Tongue (tissue), 2 donors: Measurements from ENCODE around the gene STAT2. TPM values are rescaled to one million over a fixed set of nuclear protein-coding genes. Genes with fewer than 3 reads are reported as not detected.
"Not testable (repeated sequence)": the region's sequence is repeated elsewhere in the genome, so short reads cannot be mapped to it uniquely, and the experiment has no call there.

ENCODE experiments used
- DNase-seq: peaks from one replicate; pipeline ENCODE4 v3.0.0-alpha.2; 2015
- total RNA-seq: library from RNA; depleted of rRNA; stranded (reverse); fragments of >200 nt; gene quantifications from one replicate; pipeline ENCODE4 v1.2.3, GENCODE V29; 2014

The STAT2 gene
- total RNA-seq, 1 donor from 2014 or later, result 74.5 TPM

- no peak for DNase-seq
Observed at GRCh38 chr12:56326126-56326525, 33.8 kb downstream of the STAT2 start.

- DNase-seq, result no peak
Observed at GRCh38 chr12:56324206-56324605, 35.7 kb downstream of the STAT2 start.

- DNase-seq, result not testable (repeated sequence)
Observed at GRCh38 chr12:56321610-56322009, 38.3 kb downstream of the STAT2 start.

GRCh38 chr12:56321027-56321426, 38.9 kb downstream of the STAT2 start:
- DNase-seq, result no peak

- DNase-seq, result no peak
Observed at GRCh38 chr12:56317675-56318074, 42.2 kb downstream of the STAT2 start.

- peak; percentile 98 for DNase-seq
Observed at GRCh38 chr12:56315622-56316473, 44.1 kb downstream of the STAT2 start, which contains the start of gene CNPY2. CNPY2 (minus strand) TSS chr12:56315988; CDS start chr12:56315217, 771 bp downstream.

- DNase-seq, result peak; percentile 56
Observed at GRCh38 chr12:56315249-56315621, 44.7 kb downstream of the STAT2 start.

- DNase-seq, result no peak
Observed at GRCh38 chr12:56311003-56311402, 48.9 kb downstream of the STAT2 start.

GRCh38 chr12:56308714-56309113, 51.2 kb downstream of the STAT2 start:
- DNase-seq, result no peak

GRCh38 chr12:56307221-56307965, 52.5 kb downstream of the STAT2 start:
- no peak for DNase-seq

GRCh38 chr12:56304872-56305590, 54.9 kb downstream of the STAT2 start:
- DNase-seq, result no peak

- no peak for DNase-seq
Observed at GRCh38 chr12:56304276-56304675, 55.6 kb downstream of the STAT2 start.

GRCh38 chr12:56300644-56301464, 59.1 kb downstream of the STAT2 start:
- DNase-seq, result no peak

- DNase-seq, result peak; percentile 99
Observed at GRCh38 chr12:56299853-56300643, 59.9 kb downstream of the STAT2 start, which contains the start of gene CS. CS (minus strand) TSS chr12:56300330; CDS start chr12:56300201, 129 bp downstream.

GRCh38 chr12:56299308-56299852, 60.5 kb downstream of the STAT2 start:
- DNase-seq, result no peak

- DNase-seq, result no peak
Observed at GRCh38 chr12:56298828-56299227, 61.1 kb downstream of the STAT2 start.

- no peak for DNase-seq
Observed at GRCh38 chr12:56297400-56297799, 62.5 kb downstream of the STAT2 start.

GRCh38 chr12:56296295-56296694, 63.6 kb downstream of the STAT2 start:
- no peak for DNase-seq

- DNase-seq, result no peak
Observed at GRCh38 chr12:56293795-56294194, 66.1 kb downstream of the STAT2 start.
